Fibroblast of mammary gland (primary cell): Measurements from ENCODE around the gene EFCAB10.

Source experiments
- DNase-seq: peaks from one replicate; pipeline ENCODE4 v3.0.0-alpha.2; 2010; ENCODE audit warnings: low read depth
- H3K4me3 ChIP-seq: 2 replicates; pipeline ENCODE4 v1.5.1; 2011; ENCODE audit warnings: low read depth, mild to moderate bottlenecking, low read length, moderate library complexity; ENCODE audit not compliant: control insufficient read depth
- CTCF ChIP-seq: conservative IDR thresholded peaks from 2 replicates; pipeline ENCODE4 v1.5.1; 2011; ENCODE audit warnings: low read depth, low read length, inconsistent platforms; ENCODE audit not compliant: control insufficient read depth, insufficient read depth

Gene EFCAB10

GRCh38 chr7:105585850-105586500 is 4.7 kb upstream of the EFCAB10 start:
- no peak for DNase-seq
- TF ChIP-seq CTCF, result no peak
- no peak overlapping the region for H3K4me3 ChIP-seq

- DNase-seq, result no peak
- TF ChIP-seq CTCF, result no peak
Observed at GRCh38 chr7:105584165-105584564, 2.9 kb upstream of the EFCAB10 start.

GRCh38 chr7:105583061-105583460 is 1.8 kb upstream of the EFCAB10 start:
- no peak for TF ChIP-seq CTCF
- no peak for DNase-seq
- no peak overlapping the region for H3K4me3 ChIP-seq

More at GRCh38 chr7:105584165-105584564, 2.9 kb upstream of the EFCAB10 start:
- no peak overlapping the region for H3K4me3 ChIP-seq

- no peak for TF ChIP-seq CTCF
- H3K4me3 ChIP-seq, result no peak overlapping the region
- DNase-seq, result no peak
Observed at GRCh38 chr7:105580022-105580740, 1.1 kb downstream of the EFCAB10 start.

GRCh38 chr7:105578496-105578895 is 2.8 kb downstream of the EFCAB10 start:
- no peak overlapping the region for H3K4me3 ChIP-seq
- no peak for TF ChIP-seq CTCF
- peak; percentile 16 for DNase-seq

GRCh38 chr7:105577251-105577650 is 4.0 kb downstream of the EFCAB10 start:
- H3K4me3 ChIP-seq, result no peak overlapping the region
- no peak for TF ChIP-seq CTCF
- DNase-seq, result no peak
